Mesothelial cell of epicardium (in vitro differentiated cells): ENCODE measurements around the gene INSIG2. TPM values are rescaled to one million over a fixed set of nuclear protein-coding genes. Genes with fewer than 3 reads are reported as not detected.

Experiments used
- DNase-seq, 2 experiments: peaks; one replicate each; pipeline ENCODE4 v3.0.0; 2021; ENCODE audit warnings: low spot score in 2 of 2; ENCODE audit not compliant: unreplicated experiment in 2 of 2
- H3K27ac Mint-ChIP-seq: 2 replicates; pipeline ENCODE4 v1.8.0; 2021; ENCODE audit warnings: mixed read lengths
- H3K27me3 Mint-ChIP-seq: 2 replicates; pipeline ENCODE4 v1.8.0; 2021; ENCODE audit warnings: low read depth, mixed read lengths
- H3K36me3 Mint-ChIP-seq: 2 replicates; pipeline ENCODE4 v1.8.0; 2021; ENCODE audit warnings: mixed read lengths
- H3K4me1 Mint-ChIP-seq: 2 replicates; pipeline ENCODE4 v1.8.0; 2021; ENCODE audit warnings: mixed read lengths
- H3K4me3 Mint-ChIP-seq: 2 replicates; pipeline ENCODE4 v1.8.0; 2021; ENCODE audit warnings: mild to moderate bottlenecking, moderate library complexity, mixed read lengths
- H3K9me3 Mint-ChIP-seq: 2 replicates; pipeline ENCODE4 v1.8.0; 2021; ENCODE audit warnings: mixed read lengths
- CTCF ChIP-seq: fragments of 200-600 bp; sonication (generic); IDR thresholded peaks from one replicate; pipeline ENCODE4 v1.5.0; 2021; ENCODE audit warnings: antibody characterized with exemption; ENCODE audit not compliant: unreplicated experiment
- total RNA-seq: library from RNA; stranded (reverse); gene quantifications from 3 replicates; pipeline ENCODE4 v1.2.1, GENCODE V29; 2021

The INSIG2 gene
- total RNA-seq = 18.9 to 22.5 TPM (median 21.1 TPM) in 3 replicates

GRCh38 chr2:118088051-118089024 is at the start of gene INSIG2:
Gene INSIG2 (plus strand): TSS chr2:118088471. CDS start chr2:118096557, 8,086 bp downstream.
- H3K4me3 Mint-ChIP-seq = peak within 1 kb of the TSS; percentile 91
- TF ChIP-seq CTCF = no peak
- H3K27ac Mint-ChIP-seq = peak within 1 kb of the TSS; percentile 35
- peaks cover 23% of the 10 kb centered on the region for H3K27me3 Mint-ChIP-seq
- no peaks in the 10 kb centered on the region for H3K36me3 Mint-ChIP-seq
- peaks cover 14% of the 10 kb centered on the region for H3K4me1 Mint-ChIP-seq
- DNase-seq = peak; percentile 86 to 91
- H3K9me3 Mint-ChIP-seq = peaks cover 5% of the 10 kb centered on the region

DNA sequence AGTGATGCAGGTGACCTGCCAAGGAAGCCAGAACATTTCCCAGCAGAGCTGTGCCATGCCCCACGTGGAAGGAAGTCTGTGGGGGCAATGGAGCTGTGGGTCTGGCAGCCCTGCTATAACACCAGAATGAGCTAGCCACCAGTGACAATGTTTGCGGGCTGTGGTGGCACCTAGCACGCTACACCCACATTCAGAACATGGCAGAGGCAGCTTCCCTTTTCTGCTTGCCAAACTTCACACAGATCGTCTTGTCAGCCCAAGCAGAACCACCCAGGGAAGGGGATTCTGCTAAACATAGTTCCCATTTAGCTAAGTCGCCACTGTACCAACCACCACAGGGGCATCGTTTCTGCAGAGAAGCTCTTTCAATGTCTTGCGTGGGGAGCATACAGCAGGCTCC is 47.4 kb upstream of the INSIG2 start:
- no peaks in the 10 kb centered on the region for H3K4me1 Mint-ChIP-seq
- H3K9me3 Mint-ChIP-seq = peaks cover 10% of the 10 kb centered on the region
- no peaks in the 10 kb centered on the region for H3K36me3 Mint-ChIP-seq
- no peak overlapping the region for H3K27ac Mint-ChIP-seq
- no peak overlapping the region for H3K4me3 Mint-ChIP-seq
- DNase-seq = no peak
- H3K27me3 Mint-ChIP-seq = peaks cover 86% of the 10 kb centered on the region
- TF ChIP-seq CTCF = no peak

DNA sequence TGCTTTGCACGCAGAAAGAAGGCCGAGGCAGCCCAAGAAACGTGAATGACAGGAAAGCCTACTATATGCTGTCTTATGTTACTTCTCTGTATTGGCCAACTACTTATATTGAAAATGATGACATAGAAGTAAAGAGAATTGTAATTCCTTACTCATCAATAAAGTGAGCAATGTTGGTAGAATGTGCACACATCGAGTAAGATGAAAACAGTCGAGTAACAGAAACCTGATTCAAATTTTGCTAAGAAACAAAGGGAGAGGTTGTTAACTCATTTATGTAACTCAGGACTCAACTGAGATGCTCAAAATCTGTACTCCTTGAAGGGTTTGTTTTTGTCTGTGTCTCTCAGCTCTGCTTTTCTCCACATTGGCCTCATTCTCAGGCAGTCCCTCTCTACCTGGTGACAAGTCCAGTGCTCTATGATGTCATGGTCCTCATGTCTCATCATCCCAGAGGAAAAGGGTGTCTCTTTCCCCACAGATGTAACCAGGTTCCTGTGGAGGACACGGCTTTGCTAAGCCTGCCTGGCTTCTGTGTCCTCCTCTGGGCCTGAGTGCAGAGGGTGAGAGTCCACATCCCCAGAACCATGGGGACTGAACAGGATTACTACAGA is 44.1 kb upstream of the INSIG2 start:
- TF ChIP-seq CTCF = no peak
- no peak for DNase-seq
- Mint-ChIP-seq H3K36me3 (no peaks in the 10 kb centered on the region), H3K4me3 (no peak overlapping the region), H3K4me1 (peaks cover 9% of the 10 kb centered on the region), H3K27me3 (peaks cover 70% of the 10 kb centered on the region), H3K9me3 (no peaks in the 10 kb centered on the region), H3K27ac (no peak overlapping the region)

- DNase-seq = no peak
- H3K4me1 Mint-ChIP-seq = peaks cover 12% of the 10 kb centered on the region
- TF ChIP-seq CTCF = no peak
- no peaks in the 10 kb centered on the region for H3K36me3 Mint-ChIP-seq
- no peak overlapping the region for H3K4me3 Mint-ChIP-seq
- H3K27ac Mint-ChIP-seq = no peak overlapping the region
- H3K9me3 Mint-ChIP-seq = no peaks in the 10 kb centered on the region
- peaks cover 68% of the 10 kb centered on the region for H3K27me3 Mint-ChIP-seq
Observed at GRCh38 chr2:118044854-118045253, 43.4 kb upstream of the INSIG2 start.

GRCh38 chr2:118045286-118045685 is 43.0 kb upstream of the INSIG2 start:
- no peaks in the 10 kb centered on the region for H3K36me3 Mint-ChIP-seq
- H3K9me3 Mint-ChIP-seq = no peaks in the 10 kb centered on the region
- TF ChIP-seq CTCF = no peak
- H3K4me1 Mint-ChIP-seq = peaks cover 16% of the 10 kb centered on the region
- no peak for DNase-seq
- H3K27ac Mint-ChIP-seq = no peak overlapping the region
- no peak overlapping the region for H3K4me3 Mint-ChIP-seq
- H3K27me3 Mint-ChIP-seq = peaks cover 66% of the 10 kb centered on the region
